Heart left ventricle (tissue), 16 donors: ENCODE measurements around the gene ANKK1. TPM values are rescaled to one million over a fixed set of nuclear protein-coding genes. Genes with fewer than 3 reads are reported as not detected.

Experiments
- ATAC-seq, 4 donors: fragments of 200-7000 bp; cut with Tn5 transposase; one replicate each; pipeline ENCODE4 v1.9.1; 2020 to 2022; ENCODE audit warnings: moderate library complexity in 4 of 4, mild to moderate bottlenecking in 3 of 4, moderate number of reproducible peaks in 1 of 4
- DNase-seq, 5 donors: peaks; one replicate each; pipeline ENCODE4 v3.0.0-alpha.2; 2020
- H3K27ac ChIP-seq, 12 donors: fragments of 200-600 bp; sonication (generic) in 4 of 12; one replicate each; pipeline versions ENCODE4 v1.5.0 to v1.8.0; 2016 to 2022; ENCODE audit warnings: mild to moderate bottlenecking in 2 of 12
- H3K27me3 ChIP-seq, 9 donors: fragments of 200-600 bp; sonication (generic) in 2 of 9; one replicate each; pipeline versions ENCODE4 v1.5.1 to v1.8.0; 2016 to 2022; ENCODE audit warnings: mild to moderate bottlenecking in 3 of 9
- H3K36me3 ChIP-seq, 9 donors: fragments of 200-600 bp; sonication (generic) in 2 of 9; one replicate each; pipeline versions ENCODE4 v1.5.0 to v1.8.0; 2018 to 2022; ENCODE audit warnings: mild to moderate bottlenecking in 2 of 9
- H3K4me1 ChIP-seq, 12 donors: fragments of 200-600 bp; sonication (generic) in 4 of 12; one replicate each; pipeline versions ENCODE4 v1.5.0 to v1.8.0; 2016 to 2022; ENCODE audit warnings: mild to moderate bottlenecking in 3 of 12
- H3K4me3 ChIP-seq, 12 donors: fragments of 200-600 bp; sonication (generic) in 4 of 12; one replicate each; pipeline versions ENCODE4 v1.5.0 to v1.8.0; 2017 to 2022; ENCODE audit warnings: mild to moderate bottlenecking in 9 of 12, moderate library complexity in 4 of 12
- H3K9me3 ChIP-seq, 12 donors: fragments of 200-600 bp; sonication (generic) in 4 of 12; one replicate each; pipeline versions ENCODE4 v1.5.0 to v1.8.0; 2016 to 2022; ENCODE audit warnings: mild to moderate bottlenecking in 1 of 12
- CTCF ChIP-seq, 12 donors: fragments of 200-600 bp; sonication (generic) in 4 of 12; IDR thresholded peaks; one replicate each; pipeline versions ENCODE4 v1.5.0 to v1.8.0; 2018 to 2022; ENCODE audit warnings: antibody characterized with exemption in 12 of 12, mild to moderate bottlenecking in 5 of 12
- POLR2A ChIP-seq, 2 donors: fragments of 450-650 bp; IDR thresholded peaks; one replicate each; pipeline ENCODE4 v1.6.1; 2017; ENCODE audit warnings: antibody characterized with exemption in 2 of 2, mild to moderate bottlenecking in 2 of 2, moderate library complexity in 2 of 2
- WGBS, 4 donors: extraction: QIAGEN DNeasy Blood & Tissue Kit in 2 of 4; methylation state at CpG; one replicate each; pipeline versions ENCODE4 v1.1.5 to v1.1.7; 2013 to 2018; 5-methylcytosine and 5-hydroxymethylcytosine counted together
- intact Hi-C, 10 donors: fragments of 100-400 bp; cut with DNase I; formaldehyde crosslinking; loops; one replicate each; pipeline versions ENCODE4 v1.11.1 to v1.14.2; 2022
- polyA plus RNA-seq, 2 donors: library from polyadenylated mRNA; stranded (reverse); fragments of 200-250 nt; gene quantifications; one replicate each; pipeline ENCODE4 v1.2.3, GENCODE V29; 2013
- total RNA-seq, 9 donors: library from RNA; depleted of rRNA in 2 of 9; stranded (reverse); fragments of >200 nt in 2 of 9; fragmentation: NEBNext Ultra II Directional in 3 of 9; extraction: Animal tissue kit (Norgen Biotek cat#: 25700) in 3 of 9; gene quantifications; one replicate each; pipeline versions ENCODE4 v1.1.0 to v1.2.4, GENCODE V29; 2016 to 2023
- donor health status: ischemic (EF 13 %, LVEDD 7.1; RV severe dilation, severe dysfunction).
- donor health status: healthy with polysubstance abuse.
- donor health status: DM: no; HTN: yes; CAD: no.
- donor health status: DM: no; HTN: no; CAD: no.
- donor health status: ischemic (EF 25% LVEDD 6.9; RV normal size, moderate dysfunction).
- donor health status: ischemic (EF 25% LVEDD 5.7; RV mildly dilated, moderate dysfunction).
- donor health status: healthy.
- donor health status: DM: yes; HTN: yes; CAD: no.
- donor health status: ischemic (EF 35%, LVEDD 5.7; RV mildly dilated, moderate dysfunction).
- donor health status: nonischemic (EF 11% LVEDD 7.7; RV severe dilation, severe dysfunction).
- donor health status: DM: yes; HTN: yes; CAD: no.
- donor health status: PGD.
- donor health status: ischemic (EF 29% LVEDD 5.4; RV normal size, mild dysfunction).
- donor health status: nonischemic (EF 23%, LVEDD 6.1; RV moderate dilation, normal function).

ANKK1 gene
- total and polyA plus RNA-seq, 11 donors, result 0.03 to 0.24 (median 0.10) TPM; not detected in 7

GRCh38 chr11:113411536-113411935 lies 24.0 kb downstream of the ANKK1 start:
- 47 to 62% (median 59%) methylated on average over 3 of the region's 3 CpGs for WGBS, 4 donors
- intact Hi-C loops, result no loop called here
- H3K27me3 ChIP-seq, result no peaks in the 10 kb centered on the region
- ATAC-seq (no peak), DNase-seq (no peak)
- no peak overlapping the region for H3K27ac ChIP-seq
- no peaks in the 10 kb centered on the region for H3K36me3 ChIP-seq
- H3K9me3 ChIP-seq, result no peaks in the 10 kb centered on the region
- no peaks in the 10 kb centered on the region for H3K4me1 ChIP-seq
- no peak overlapping the region for H3K4me3 ChIP-seq
- TF ChIP-seq CTCF (IDR thresholded peaks at IDR 0.05), result no peak
- TF ChIP-seq POLR2A (IDR thresholded peaks at IDR 0.05), result no peak

GRCh38 chr11:113412675-113413074 lies 25.1 kb downstream of the ANKK1 start:
- Histone ChIP-seq H3K36me3 (no peaks in the 10 kb centered on the region), H3K27ac (no peak overlapping the region), H3K9me3 (no peaks in the 10 kb centered on the region), H3K4me1 (no peaks in the 10 kb centered on the region), H3K27me3 (no peaks in the 10 kb centered on the region), H3K4me3 (no peak overlapping the region)
- TF ChIP-seq CTCF (IDR thresholded peaks at IDR 0.05) (no peak), POLR2A (IDR thresholded peaks at IDR 0.05) (no peak)
- intact Hi-C loops, result no loop called here
- ATAC-seq (no peak), DNase-seq (no peak)
- 83 to 99% (median 89%) methylated on average over 8 to 9 of the region's 9 CpGs for WGBS, 4 donors

- H3K27ac ChIP-seq, result no peak overlapping the region
- intact Hi-C loops, result no loop called here
- WGBS, 4 donors, result 94 to 96% (median 94%) methylated on average over 16 of the region's 16 CpGs
- H3K4me3 ChIP-seq, result no peak overlapping the region
- ATAC-seq, result no peak
- no peaks in the 10 kb centered on the region for H3K4me1 ChIP-seq
- no peaks in the 10 kb centered on the region for H3K36me3 ChIP-seq
- H3K27me3 ChIP-seq, result no peaks in the 10 kb centered on the region
- DNase-seq, result no peak
- H3K9me3 ChIP-seq, result no peaks in the 10 kb centered on the region
- TF ChIP-seq POLR2A (IDR thresholded peaks at IDR 0.05), result no peak
- no peak for TF ChIP-seq CTCF (IDR thresholded peaks at IDR 0.05)
Measured at GRCh38 chr11:113415343-113415742, 27.8 kb downstream of the ANKK1 start.

GRCh38 chr11:113417428-113417827 lies 29.8 kb downstream of the ANKK1 start:
- DNase-seq, result no peak
- no peak for TF ChIP-seq CTCF (IDR thresholded peaks at IDR 0.05)
- TF ChIP-seq POLR2A (IDR thresholded peaks at IDR 0.05), result no peak
- Histone ChIP-seq H3K4me1 (no peaks in the 10 kb centered on the region), H3K4me3 (no peak overlapping the region), H3K9me3 (no peaks in the 10 kb centered on the region), H3K36me3 (no peaks in the 10 kb centered on the region), H3K27me3 (no peaks in the 10 kb centered on the region), H3K27ac (no peak overlapping the region)
- WGBS, 4 donors, result 65 to 73% (median 70%) methylated on average over 2 of the region's 2 CpGs
- ATAC-seq, result no peak
- intact Hi-C loops, result no loop called here
